Measurements from ENCODE around the gene SERTAD2. TPM values are rescaled to one million over a fixed set of nuclear protein-coding genes. Genes with fewer than 3 reads are reported as not detected.
A peak's percentile ranks its signal among the peaks of the same experiment; 100 is the strongest.

The SERTAD2 gene
- polyA plus RNA-seq, 1 donor from 2014 or later = 14.6 TPM

GRCh38 chr2:64683771-64684510, 30.2 kb upstream of the SERTAD2 start:
- H3K9me3 Mint-ChIP-seq = no peaks in the 10 kb centered on the region
- H3K27ac Mint-ChIP-seq = no peak overlapping the region
- no peak overlapping the region for H3K4me3 Mint-ChIP-seq
- H3K4me1 Mint-ChIP-seq = peaks cover 25 to 30% (median 27%) of the 10 kb centered on the region in 3 donors
- peaks cover 3% of the 10 kb centered on the region for H3K36me3 Mint-ChIP-seq
- H3K27me3 Mint-ChIP-seq = no peaks in the 10 kb centered on the region

GRCh38 chr2:64681479-64681967, 27.8 kb upstream of the SERTAD2 start:
- Mint-ChIP-seq H3K36me3 (peaks cover 3% of the 10 kb centered on the region), H3K27ac (peak overlapping the region in 2 of 3 donors; percentile 76 to 86), H3K27me3 (no peaks in the 10 kb centered on the region), H3K4me3 (peak overlapping the region in 2 of 4 donors; percentile 2 to 40), H3K9me3 (no peaks in the 10 kb centered on the region), H3K4me1 (peaks cover 22 to 36% (median 30%) of the 10 kb centered on the region in 3 donors)

- no peak overlapping the region for H3K27ac Mint-ChIP-seq
- H3K9me3 Mint-ChIP-seq = no peaks in the 10 kb centered on the region
Observed at GRCh38 chr2:64679673-64680425, 26.1 kb upstream of the SERTAD2 start.

GRCh38 chr2:64678771-64679590, 25.3 kb upstream of the SERTAD2 start:
- no peaks in the 10 kb centered on the region for H3K27me3 Mint-ChIP-seq
- H3K4me3 Mint-ChIP-seq = no peak overlapping the region
- H3K9me3 Mint-ChIP-seq = no peaks in the 10 kb centered on the region
- peaks cover 22 to 34% (median 31%) of the 10 kb centered on the region in 3 donors for H3K4me1 Mint-ChIP-seq
- H3K27ac Mint-ChIP-seq = peak overlapping the region in 1 of 3 donors; percentile 73
- H3K36me3 Mint-ChIP-seq = peaks cover 4% of the 10 kb centered on the region

More at GRCh38 chr2:64679673-64680425, 26.1 kb upstream of the SERTAD2 start:
- peaks cover 22 to 36% (median 31%) of the 10 kb centered on the region in 3 donors for H3K4me1 Mint-ChIP-seq
- no peaks in the 10 kb centered on the region for H3K27me3 Mint-ChIP-seq
- peak overlapping the region in 1 of 4 donors; percentile 61 for H3K4me3 Mint-ChIP-seq
- peaks cover 4% of the 10 kb centered on the region for H3K36me3 Mint-ChIP-seq

- no peak overlapping the region for H3K4me3 Mint-ChIP-seq
- H3K27me3 Mint-ChIP-seq = no peaks in the 10 kb centered on the region
- H3K4me1 Mint-ChIP-seq = peaks cover 18 to 32% (median 24%) of the 10 kb centered on the region in 3 donors
- peaks cover 4% of the 10 kb centered on the region for H3K36me3 Mint-ChIP-seq
- no peaks in the 10 kb centered on the region for H3K9me3 Mint-ChIP-seq
- H3K27ac Mint-ChIP-seq = peak overlapping the region in 1 of 3 donors; percentile 39
Observed at GRCh38 chr2:64677530-64677929, 23.8 kb upstream of the SERTAD2 start.

GRCh38 chr2:64675860-64676259, 22.1 kb upstream of the SERTAD2 start:
- Mint-ChIP-seq H3K27ac (no peak overlapping the region), H3K4me3 (no peak overlapping the region), H3K4me1 (peaks cover 7 to 23% (median 13%) of the 10 kb centered on the region in 3 donors), H3K9me3 (no peaks in the 10 kb centered on the region), H3K27me3 (no peaks in the 10 kb centered on the region), H3K36me3 (peaks cover 7% of the 10 kb centered on the region)

GRCh38 chr2:64672708-64673107, 19.0 kb upstream of the SERTAD2 start:
- Mint-ChIP-seq H3K4me3 (no peak overlapping the region), H3K9me3 (no peaks in the 10 kb centered on the region), H3K27me3 (no peaks in the 10 kb centered on the region), H3K4me1 (peaks cover 8 to 19% (median 9%) of the 10 kb centered on the region in 3 donors), H3K27ac (no peak overlapping the region), H3K36me3 (peaks cover 7% of the 10 kb centered on the region)

- H3K27ac Mint-ChIP-seq = no peak overlapping the region
Observed at GRCh38 chr2:64670047-64670446, 16.3 kb upstream of the SERTAD2 start.

GRCh38 chr2:64669288-64669687, 15.6 kb upstream of the SERTAD2 start:
- H3K27ac Mint-ChIP-seq = no peak overlapping the region
- peaks cover 28 to 41% (median 29%) of the 10 kb centered on the region in 3 donors for H3K4me1 Mint-ChIP-seq
- peaks cover 3% of the 10 kb centered on the region for H3K36me3 Mint-ChIP-seq

More at GRCh38 chr2:64670047-64670446, 16.3 kb upstream of the SERTAD2 start:
- Mint-ChIP-seq H3K4me1 (peaks cover 24 to 39% (median 25%) of the 10 kb centered on the region in 3 donors), H3K4me3 (no peak overlapping the region), H3K27me3 (no peaks in the 10 kb centered on the region), H3K36me3 (peaks cover 3% of the 10 kb centered on the region), H3K9me3 (no peaks in the 10 kb centered on the region)

GRCh38 chr2:64668542-64668941, 14.8 kb upstream of the SERTAD2 start:
- Mint-ChIP-seq H3K4me1 (peaks cover 32 to 46% (median 33%) of the 10 kb centered on the region in 3 donors), H3K9me3 (no peaks in the 10 kb centered on the region), H3K27ac (no peak overlapping the region), H3K36me3 (peaks cover 3% of the 10 kb centered on the region), H3K27me3 (no peaks in the 10 kb centered on the region), H3K4me3 (no peak overlapping the region)

More at GRCh38 chr2:64669288-64669687, 15.6 kb upstream of the SERTAD2 start:
- Mint-ChIP-seq H3K9me3 (no peaks in the 10 kb centered on the region), H3K27me3 (no peaks in the 10 kb centered on the region), H3K4me3 (no peak overlapping the region)

GRCh38 chr2:64667535-64667934, 13.8 kb upstream of the SERTAD2 start:
- H3K36me3 Mint-ChIP-seq = peaks cover 6% of the 10 kb centered on the region
- H3K27me3 Mint-ChIP-seq = no peaks in the 10 kb centered on the region
- peak overlapping the region in 3 of 4 donors; percentile 3 to 73 (median 5) for H3K4me3 Mint-ChIP-seq
- peak overlapping the region; percentile 27 to 94 (median 71) for H3K27ac Mint-ChIP-seq
- peaks cover 35 to 45% (median 36%) of the 10 kb centered on the region in 3 donors for H3K4me1 Mint-ChIP-seq
- no peaks in the 10 kb centered on the region for H3K9me3 Mint-ChIP-seq

GRCh38 chr2:64666810-64667438, 13.2 kb upstream of the SERTAD2 start:
- Mint-ChIP-seq H3K36me3 (peaks cover 7% of the 10 kb centered on the region), H3K4me1 (peaks cover 40 to 46% (median 42%) of the 10 kb centered on the region in 3 donors), H3K4me3 (peak overlapping the region; percentile 3 to 73 (median 26)), H3K27me3 (no peaks in the 10 kb centered on the region), H3K9me3 (no peaks in the 10 kb centered on the region), H3K27ac (peak overlapping the region; percentile 27 to 94 (median 71))

- H3K36me3 Mint-ChIP-seq = peaks cover 7% of the 10 kb centered on the region
- H3K9me3 Mint-ChIP-seq = no peaks in the 10 kb centered on the region
- peak overlapping the region in 2 of 3 donors; percentile 40 to 59 for H3K27ac Mint-ChIP-seq
- peak overlapping the region in 2 of 4 donors; percentile 25 to 72 for H3K4me3 Mint-ChIP-seq
- peaks cover 46 to 51% (median 50%) of the 10 kb centered on the region in 3 donors for H3K4me1 Mint-ChIP-seq
- H3K27me3 Mint-ChIP-seq = no peaks in the 10 kb centered on the region
Observed at GRCh38 chr2:64665709-64666108, 12.0 kb upstream of the SERTAD2 start.

GRCh38 chr2:64663402-64663801, 9.7 kb upstream of the SERTAD2 start:
- no peaks in the 10 kb centered on the region for H3K9me3 Mint-ChIP-seq
- H3K27ac Mint-ChIP-seq = peak overlapping the region in 2 of 3 donors; percentile 38 to 39
- H3K4me1 Mint-ChIP-seq = peaks cover 57 to 67% (median 62%) of the 10 kb centered on the region in 3 donors
- H3K27me3 Mint-ChIP-seq = no peaks in the 10 kb centered on the region
- H3K4me3 Mint-ChIP-seq = peak overlapping the region in 1 of 4 donors; percentile 3
- H3K36me3 Mint-ChIP-seq = peaks cover 7% of the 10 kb centered on the region
